ENCODE measurements around the gene TMEM190.

TMEM190 gene

DNA sequence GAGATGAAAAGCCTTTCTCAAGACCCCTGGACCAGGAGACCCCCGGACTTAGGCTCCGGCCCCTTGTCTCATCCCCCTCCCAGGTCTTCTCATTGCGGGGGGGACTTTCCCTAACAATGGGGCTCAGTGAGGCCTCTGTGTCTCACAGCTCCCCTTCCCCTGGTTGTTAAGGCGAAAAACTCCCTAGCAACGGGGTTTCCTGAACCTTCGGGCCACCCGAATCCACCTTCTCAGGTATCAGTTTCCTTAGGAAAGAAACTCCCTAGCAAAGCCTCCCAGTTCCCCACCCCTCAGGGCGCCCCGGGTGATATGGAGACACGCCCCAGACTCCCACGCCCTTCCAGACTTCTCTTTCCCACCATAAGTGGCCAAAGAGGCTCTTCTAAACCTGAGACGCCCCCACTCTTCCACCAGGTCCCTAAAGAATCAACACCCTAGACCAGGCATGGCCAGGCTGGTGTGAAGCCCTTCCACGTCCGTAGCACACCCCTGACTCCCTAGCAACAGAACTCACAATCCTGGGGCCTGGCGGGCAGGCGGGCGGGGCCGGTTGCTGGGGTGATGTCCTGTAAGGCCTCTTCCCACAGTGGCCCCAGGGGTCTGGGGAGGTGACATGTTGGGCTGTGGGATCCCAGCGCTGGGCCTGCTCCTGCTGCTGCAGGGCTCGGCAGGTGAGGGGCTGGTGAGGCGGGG, at the start of gene TMEM190:
Gene TMEM190 (plus strand): TSS at position 586 of the 693 bp plus-strand sequence. CDS start 28 bp downstream, at position 614.
- no peak for DNase-seq

DNA sequence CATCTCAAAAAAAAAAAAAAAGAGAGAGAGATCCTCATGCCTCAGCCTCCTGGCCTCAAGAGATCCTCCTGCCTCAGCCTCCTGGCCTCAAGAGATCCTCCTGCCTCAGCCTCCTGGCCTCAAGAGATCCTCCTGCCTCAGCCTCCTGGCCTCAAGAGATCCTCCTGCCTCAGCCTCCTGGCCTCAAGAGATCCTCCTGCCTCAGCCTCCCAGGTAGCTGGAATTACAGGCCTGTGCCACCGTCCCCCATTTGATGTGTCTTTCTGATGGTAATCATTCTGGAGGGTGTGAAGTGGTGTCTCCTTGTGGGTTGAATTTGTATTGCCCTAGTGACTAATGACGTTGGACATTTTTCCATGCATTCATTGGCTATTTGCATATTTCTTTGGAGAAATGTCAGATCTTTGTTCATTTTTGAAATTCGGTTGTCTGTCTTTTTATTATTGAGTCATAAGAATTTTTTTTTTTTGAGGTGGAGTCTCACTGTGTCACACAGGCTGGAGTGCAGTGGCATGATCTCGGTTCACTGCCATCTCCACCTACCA, 47.8 kb upstream of the TMEM190 start:
- DNase-seq: peak; percentile 46

DNA sequence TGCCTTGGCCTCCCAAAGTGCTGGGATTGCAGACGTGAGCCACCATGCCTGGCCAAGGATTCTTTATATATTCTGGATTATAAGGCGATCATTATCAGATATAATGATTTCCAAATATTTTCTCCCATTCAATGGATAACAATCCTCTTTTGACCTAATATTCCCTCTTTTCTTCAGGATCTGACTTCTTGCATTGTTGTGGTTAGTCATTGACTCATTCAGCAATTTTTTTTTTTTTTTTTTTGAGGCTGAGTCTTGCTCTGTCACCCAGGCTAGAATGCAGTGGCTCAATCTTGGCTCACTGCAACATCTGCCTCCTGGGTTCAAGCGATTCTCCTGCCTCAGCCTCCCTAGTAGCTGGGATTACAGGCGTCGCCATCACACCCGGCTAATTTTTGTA, 46.8 kb upstream of the TMEM190 start:
- DNase-seq: peak; percentile 37

DNA sequence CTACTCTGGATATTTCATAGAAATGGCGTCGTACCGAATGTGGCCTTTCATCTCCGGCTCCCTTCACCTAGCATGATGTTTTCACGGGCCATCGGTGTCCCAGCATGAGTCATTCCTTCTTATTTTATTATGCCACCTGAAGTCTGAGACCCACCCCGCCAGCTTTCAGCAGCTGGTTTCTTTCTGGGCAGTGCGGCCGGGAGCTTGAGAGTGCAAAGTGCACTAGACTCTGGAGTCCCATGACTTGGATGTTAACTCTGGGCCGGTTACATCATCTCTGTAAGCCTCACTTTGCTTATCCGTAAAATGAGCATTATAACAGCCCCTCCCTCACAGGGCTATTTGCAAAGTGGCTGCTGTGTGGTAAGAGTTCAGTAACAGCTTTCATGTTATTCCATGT, 42.8 kb upstream of the TMEM190 start:
- no peak for DNase-seq

DNA sequence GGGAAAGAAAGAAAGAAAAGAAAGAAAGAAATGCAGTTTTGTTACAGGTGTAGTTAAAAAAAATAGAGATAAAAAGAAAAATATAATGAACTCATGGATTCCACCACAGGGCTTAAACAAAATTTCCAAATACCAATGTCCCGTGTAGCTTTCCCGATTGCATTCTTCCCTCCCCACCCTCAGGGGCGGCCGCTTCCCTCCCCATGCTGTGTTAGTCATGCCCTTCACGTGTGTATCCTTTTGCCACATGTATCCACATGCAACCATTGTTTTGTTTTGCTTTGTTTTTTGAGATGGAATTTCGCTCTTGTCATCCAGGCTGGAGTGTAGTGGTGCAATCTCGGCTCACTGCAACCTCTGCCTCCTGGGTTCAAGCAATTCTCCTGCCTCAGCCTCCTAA, 40.5 kb upstream of the TMEM190 start:
- DNase-seq: no peak

DNA sequence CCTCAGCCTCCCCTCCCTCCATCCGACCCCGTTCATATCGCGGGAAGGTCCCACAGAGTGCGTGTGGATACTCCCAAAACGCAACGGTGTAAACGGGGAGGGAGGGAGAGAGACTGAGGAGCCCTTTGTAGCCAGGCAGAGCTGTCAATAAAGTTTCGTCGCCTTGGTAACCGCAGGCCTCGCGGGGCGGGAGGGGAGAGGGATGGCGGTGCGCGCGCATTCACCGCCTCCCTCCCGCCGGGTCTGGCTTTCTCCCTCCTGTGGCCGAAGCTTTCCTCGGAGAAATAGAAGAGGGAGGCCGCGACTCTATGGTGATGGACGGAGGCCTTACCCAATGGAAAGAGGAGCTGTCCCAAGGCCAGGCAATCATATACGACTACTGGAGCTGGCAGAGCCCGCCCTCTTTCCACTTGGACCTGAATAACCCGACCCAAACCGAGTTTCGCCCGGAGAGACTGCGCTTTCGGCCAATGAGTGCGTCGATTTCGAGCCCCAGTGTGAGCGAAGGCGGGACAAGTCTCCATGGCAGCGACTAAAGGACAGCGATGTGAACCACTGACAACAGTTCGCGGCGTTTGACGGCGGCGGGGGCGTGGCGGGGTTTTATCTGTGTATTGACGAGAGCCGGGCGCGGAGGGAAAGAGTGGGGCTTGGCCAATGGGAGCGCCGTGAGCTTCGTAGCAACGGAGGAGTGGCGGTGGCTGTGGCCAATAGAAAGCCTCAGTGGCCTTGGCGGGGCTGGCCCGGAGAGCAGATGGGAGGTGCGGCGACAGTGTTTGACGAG, 37.3 kb upstream of the TMEM190 start, which contains the start of gene KMT5C:
Gene KMT5C (plus strand): TSS at position 772 of the 784 bp plus-strand sequence. CDS start 2,061 bp downstream, outside the sequence.
- peak; percentile 100 for DNase-seq

DNA sequence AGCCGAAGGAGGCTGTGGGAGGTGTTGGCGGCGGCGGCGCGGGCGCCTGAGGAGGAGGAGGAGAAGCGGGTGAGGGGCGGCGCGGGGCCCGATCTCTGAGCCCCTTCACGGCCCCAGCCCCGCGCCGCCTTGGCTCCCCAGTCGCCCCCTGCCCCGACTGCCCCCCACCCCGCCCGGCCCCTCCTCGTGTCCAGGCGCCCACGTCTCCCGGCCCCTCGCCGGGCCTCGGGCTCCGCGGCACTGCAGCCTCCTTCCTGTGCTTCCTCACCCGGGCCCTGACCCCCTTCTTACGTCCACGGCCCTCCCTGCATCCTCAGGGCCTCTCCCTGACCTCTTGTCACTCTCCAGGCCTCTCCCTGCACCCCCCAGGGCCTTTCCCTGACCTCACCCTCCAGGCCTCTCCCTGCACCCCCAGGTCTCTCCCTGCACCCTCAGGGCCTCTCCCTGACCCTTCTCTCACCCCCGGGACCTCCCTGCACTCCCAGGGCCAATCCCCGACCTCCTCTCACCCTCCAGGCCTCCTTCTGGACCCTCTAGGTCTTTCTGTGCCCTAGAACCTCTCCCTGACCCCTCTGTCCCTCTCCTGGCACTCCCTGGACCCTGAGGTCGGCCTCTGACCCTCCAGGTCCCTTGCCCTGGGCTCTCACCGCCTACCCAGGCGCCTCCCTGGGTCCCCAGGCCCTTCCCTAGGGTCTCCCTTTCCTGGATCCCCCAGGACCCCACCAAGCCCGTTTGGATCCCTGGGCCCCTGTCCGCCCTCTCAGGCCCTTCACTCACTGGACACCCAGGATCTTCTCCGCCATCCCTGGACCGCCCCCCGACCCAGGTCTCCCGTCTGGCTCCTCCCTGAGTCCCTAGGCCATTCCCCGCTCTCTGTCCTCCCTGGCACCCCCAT, 36.5 kb upstream of the TMEM190 start:
- no peak for DNase-seq

DNA sequence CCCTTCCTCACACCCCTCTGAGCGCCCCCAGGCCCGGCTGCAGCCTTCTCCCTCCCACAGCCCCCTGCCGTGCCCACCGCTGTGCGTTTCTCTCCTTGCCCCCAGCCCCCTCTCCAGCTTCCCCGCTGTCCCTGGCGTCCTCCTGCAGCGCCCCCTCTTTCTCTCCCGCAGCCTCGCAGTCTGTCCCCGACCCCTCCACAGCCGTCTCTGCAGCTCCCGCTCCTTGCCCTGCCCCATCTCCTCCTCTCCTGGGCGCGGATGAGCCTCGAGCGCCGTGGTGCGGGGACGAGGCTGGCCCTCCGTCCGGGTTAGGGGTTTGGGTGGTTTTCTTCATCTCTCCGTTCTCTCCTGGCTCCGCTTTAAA, 35.9 kb upstream of the TMEM190 start:
- no peak for DNase-seq

DNA sequence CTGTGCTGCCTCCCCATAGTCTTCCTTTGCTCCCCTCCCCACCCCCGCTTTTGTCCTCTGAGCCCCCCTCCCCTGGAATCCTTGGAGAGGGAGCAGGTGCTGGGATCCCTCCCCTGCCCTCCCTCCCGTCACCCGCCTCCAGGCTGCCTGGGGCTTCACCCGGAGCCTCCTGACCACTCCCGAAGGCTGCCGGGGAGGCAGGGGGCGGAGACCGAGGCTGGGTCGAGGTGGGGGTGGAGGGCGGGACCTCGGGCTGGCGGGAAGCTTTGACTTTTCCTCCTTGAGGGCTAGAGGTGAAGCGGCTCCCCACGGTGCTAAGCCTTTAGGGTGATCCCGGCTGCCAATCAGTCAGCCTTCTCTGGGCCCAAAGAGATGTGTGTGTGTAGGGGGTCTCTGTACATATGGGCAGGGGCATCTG, 35.4 kb upstream of the TMEM190 start:
- peak; percentile 86 for DNase-seq

DNA sequence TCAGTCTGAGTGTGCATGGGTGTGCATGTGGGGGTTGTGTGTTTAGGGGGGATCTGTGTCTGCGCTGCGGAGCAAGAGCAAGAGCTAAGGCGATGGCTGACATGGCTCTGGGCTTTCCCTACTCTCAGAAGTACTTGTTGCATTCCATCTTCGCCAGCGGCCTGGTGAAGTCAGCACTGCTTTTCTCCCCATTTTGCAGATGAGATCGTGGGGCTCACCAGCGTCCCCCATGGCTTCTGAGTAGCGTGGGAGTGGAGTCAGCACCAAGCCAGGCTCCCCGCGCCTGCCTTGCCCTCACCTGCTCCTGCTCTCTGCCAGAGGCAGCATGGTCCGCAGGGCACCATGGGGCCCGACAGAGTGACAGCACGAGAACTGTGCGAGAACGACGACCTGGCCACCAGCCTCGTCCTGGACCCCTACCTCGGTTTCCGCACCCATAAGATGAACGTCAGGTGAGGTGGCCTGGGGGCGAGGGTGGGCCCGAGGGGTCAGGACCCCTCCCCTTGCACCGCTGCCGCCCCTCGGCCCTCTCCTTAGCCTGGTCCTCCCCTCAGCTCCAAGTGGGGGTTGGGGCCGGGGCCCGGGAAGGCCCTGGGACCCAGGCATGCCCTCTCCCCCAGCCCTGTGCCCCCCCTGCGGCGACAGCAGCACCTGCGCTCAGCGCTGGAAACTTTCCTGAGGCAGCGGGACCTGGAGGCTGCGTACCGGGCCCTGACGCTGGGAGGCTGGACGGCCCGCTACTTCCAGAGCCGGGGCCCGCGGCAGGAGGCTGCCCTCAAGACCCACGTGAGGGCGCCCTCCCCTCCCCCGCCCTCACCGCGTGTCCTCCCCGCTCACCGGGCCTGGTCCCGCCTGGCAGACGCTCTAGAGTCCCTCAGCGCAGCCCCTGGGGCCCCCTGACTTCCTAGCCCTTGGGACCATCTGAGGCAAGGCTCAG, 34.8 kb upstream of the TMEM190 start:
- DNase-seq: no peak

DNA sequence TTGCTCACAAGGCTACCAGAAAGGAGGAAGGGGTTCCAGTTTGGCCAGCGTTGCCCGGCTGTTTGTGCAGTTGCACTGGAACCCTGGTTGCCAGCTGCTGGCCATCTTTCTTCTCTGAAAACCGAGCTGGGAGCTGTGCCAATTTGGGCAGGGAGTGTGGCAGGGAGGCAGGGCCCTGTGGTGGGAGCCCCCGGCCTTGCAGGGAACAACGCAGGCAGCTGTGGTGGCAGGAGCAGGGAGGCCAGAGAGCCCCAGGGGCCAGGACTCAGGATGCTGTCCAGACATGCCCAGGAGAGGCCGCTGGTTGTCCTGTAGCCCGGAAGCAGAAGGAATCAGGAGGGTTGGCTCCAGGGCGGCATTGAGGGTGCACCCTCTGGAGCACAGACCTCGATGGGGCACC, 32.2 kb upstream of the TMEM190 start:
- no peak for DNase-seq

DNA sequence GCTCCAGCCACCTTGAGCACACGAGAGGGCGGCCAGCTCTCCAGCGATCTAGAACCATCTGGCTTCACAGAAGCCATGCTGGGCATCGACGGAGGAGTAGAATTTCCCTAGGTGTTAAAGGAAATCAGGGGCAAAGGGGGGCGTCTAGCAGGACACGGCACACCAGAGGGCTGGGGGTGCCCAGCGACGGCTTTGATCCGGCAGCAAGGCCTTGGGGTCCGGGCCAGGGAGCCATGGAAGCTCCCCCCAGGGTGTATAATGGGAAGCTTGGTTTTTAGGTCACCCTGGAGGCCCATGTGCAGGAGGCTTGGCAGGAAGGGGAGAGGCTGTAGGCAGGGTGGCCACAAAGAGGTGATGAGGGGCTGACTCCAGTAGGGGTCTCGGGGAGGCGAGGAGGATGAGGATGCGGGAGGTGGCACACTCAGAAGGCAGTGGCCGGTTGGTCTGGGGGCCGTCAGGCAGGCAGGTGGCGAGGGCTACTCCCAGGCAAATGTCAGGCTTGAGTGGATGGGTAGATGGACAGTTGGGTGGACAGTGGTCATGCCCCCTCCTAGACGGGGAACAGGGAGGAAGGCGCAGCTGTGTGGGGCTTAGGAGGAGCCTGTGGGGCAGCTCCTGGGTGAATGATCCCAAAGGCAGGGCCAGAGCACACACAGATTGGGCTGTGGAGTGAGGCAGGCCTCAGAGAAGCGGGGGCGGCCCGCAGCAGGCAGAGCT, 31.4 kb upstream of the TMEM190 start:
- no peak for DNase-seq

DNA sequence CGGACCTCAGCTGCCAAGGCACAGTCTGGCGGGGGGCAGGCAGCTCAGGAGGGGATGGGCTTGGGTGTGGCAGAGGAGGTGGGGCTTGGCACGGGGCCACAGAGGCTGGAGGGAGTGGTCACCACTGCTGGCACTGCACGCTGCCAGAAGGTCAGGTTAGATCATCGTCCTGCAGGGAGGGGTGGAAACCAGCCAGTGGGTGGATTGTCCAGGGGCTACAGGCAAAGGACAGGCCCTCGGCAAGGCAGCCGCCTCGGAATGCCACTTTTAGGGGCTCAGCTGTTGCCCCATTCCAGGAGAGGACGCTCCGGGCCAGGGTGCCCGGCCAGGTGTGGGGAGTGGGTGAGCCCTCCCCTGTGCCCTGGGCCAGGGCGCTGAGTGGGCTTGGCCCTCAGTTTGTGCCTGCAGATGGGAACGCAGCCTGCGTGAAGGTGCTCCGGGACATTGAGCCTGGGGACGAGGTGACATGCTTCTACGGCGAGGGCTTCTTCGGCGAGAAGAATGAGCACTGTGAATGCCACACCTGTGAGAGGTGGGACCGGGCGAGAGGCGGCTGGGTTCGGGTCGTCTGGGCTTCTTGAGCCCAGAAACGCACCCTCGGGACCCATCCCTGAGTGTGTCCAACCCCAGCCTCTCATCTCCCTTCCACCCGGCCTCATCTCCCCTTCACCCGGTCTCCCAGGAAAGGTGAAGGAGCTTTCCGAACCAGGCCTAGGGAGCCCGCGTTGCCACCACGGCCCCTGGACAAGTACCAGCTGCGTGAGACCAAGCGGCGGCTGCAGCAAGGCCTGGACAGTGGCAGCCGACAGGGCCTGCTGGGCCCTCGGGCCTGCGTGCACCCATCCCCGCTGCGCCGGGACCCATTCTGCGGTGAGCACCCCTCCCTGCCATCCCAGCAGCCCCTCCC, 30.6 kb upstream of the TMEM190 start:
- DNase-seq: no peak

DNA sequence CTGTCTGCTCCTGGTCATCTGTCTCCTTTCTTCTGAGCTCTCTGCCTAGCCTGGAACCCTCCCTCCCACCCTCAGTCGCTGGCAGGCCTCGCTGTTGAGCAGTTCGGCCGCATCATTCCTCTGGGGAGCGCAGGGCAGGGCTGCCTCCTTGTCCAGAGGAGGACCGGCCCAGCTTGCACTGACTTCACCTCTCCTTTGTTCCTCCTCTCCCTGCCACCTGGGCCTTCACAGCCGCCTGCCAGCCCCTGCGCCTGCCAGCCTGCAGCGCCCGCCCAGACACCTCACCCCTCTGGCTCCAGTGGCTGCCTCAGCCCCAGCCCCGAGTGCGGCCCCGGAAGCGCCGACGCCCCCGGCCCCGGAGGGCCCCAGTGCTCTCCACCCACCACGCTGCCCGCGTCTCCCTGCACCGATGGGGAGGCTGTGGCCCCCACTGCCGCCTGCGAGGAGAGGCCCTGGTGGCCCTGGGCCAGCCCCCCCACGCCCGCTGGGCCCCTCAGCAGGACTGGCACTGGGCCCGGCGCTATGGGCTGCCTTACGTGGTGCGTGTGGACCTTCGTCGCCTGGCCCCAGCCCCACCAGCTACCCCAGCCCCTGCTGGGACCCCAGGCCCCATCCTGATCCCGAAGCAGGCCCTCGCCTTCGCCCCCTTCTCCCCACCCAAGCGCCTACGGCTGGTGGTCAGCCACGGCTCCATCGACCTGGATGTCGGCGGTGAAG, 29.7 kb upstream of the TMEM190 start:
- no peak for DNase-seq

DNA sequence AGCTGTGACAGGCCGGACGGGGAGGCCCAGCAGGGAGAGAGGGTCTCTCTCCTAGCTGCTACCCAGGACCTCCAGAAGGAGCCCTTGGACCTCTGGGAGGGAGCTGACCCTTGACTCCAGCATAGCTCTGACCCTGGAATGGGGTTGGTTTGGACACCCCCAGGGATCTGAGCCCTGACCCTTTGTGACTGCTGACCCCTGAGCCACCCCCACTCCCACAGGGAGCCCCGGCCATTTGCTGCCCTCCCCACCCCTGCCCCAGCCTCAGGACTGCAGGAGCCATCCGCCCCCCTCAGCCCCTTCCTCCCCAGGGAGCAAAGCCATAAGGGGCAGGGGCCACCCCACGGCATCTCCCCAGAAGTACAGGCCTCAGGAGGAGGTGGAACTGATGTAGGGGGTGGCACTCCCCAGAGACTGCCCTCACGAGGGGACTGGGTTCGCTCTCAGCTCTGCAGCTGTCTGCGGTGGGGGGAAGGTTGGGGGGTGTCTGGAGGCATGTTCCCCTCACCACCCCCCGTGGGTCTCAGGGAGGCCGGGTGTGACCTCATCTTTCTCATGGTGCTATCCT, 29.1 kb upstream of the TMEM190 start:
- DNase-seq: no peak

DNA sequence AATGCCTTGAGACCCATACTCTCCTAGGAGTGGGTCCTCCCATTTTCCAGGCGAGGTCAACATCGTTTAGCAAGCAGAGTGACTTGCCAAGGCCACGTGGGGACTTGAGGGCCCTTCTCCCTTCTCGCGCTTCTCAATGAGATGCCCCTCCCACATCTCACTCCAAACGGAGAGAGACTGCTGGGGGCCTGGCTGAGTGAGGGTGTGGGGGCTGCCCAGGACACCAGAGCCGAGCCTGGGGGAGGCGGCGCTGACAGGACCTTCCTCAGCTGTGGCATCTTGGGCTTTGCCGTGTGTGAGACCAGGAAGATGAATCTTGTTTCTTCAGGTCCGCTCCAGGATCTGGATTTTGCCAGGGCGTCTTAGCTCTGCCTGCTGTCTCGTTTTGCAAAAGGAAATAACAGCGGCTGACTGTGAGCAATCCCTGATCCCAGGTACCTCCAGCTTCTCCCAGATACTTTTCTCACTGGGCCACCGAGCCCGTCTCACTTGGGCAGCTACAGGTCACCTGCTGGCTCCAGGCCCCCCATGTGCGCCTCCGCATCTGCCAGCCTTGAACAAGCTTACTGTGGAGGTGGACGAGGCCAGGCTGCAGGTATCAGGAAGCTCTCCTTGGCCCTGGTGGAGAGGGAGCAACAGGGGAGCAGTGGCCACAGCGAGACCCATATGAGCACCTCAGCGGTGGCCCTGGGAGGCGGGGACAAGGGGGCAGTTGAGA, 28.1 kb upstream of the TMEM190 start:
- no peak for DNase-seq

DNA sequence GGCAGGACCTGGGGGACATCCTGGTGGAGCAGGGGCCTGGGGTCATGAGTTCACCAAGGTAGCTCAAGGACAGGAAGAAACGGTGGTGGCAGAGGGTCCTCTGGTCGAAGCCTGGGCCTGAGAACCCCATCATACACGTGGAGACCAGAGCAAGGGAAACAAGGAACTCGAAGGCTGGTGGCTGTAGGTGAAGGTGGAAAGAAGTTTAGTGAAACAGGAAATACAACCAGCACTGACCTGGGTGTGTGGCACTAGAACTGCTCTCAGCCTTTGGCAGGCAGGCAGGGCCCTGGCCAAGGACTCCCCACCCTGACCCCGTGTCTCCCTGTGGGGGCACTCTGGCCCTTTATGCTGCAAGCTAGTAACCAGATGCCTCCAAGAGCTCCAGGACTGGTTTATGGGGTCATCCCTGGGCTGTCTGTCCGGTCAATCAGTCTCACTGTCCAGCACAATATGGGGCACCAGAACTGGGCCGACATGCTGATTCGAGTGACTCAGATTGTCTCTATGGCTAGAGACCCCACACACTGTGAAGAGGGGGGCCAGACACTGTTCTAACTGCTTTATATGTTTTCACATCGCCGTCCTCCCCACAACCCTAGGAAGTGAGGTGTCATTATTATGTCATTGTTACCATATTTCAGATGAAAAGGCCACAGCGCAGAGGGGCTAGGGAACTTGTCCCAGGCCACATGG, 25.9 kb upstream of the TMEM190 start:
- no peak for DNase-seq

DNA sequence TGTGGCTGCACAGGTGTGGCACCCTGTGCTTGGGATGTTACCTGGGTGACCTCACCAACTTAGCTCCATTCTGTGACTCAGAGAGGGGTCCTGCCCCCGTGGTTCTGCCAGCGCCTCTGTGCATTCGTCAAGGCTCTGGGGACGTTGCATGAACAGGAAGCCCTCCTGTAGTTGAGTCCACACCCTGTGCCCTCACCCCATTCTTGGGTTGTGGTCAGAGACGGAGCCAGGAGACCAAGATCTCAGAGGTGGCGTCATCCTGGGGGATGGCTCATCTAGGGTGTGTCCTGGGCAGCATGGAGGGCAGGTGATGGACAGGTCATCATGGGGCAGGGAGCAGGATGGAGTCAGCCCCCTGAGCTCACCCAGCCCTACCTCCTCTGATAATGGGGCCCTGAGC, 24.6 kb upstream of the TMEM190 start:
- no peak for DNase-seq

Measured in suppressor macrophage treated with lipopolysaccharide for 4 hours (primary cell).